Thymus (tissue), 14 donors: Measurements from ENCODE around the gene SLC25A43. TPM values are rescaled to one million over a fixed set of nuclear protein-coding genes. Genes with fewer than 3 reads are reported as not detected.
"Not testable (repeated sequence)": the region's sequence is repeated elsewhere in the genome, so short reads cannot be mapped to it uniquely, and the experiment has no call there.

Experiments used
- DNase-seq, 9 donors: peaks; one replicate each; pipeline ENCODE4 v3.0.0-alpha.2; 2013; ENCODE audit warnings: low spot score in 9 of 9, low read depth in 6 of 9, missing footprints in 1 of 9
- H3K27ac ChIP-seq, 2 donors: one replicate each; pipeline ENCODE4 v1.5.1; 2013; ENCODE audit warnings: control low read depth in 1 of 2, low read depth in 1 of 2, low read length in 1 of 2, mild to moderate bottlenecking in 1 of 2, moderate library complexity in 1 of 2
- H3K27me3 ChIP-seq, 2 donors: one replicate each; pipeline ENCODE4 v1.5.1; 2013; ENCODE audit warnings: low read length in 1 of 2; ENCODE audit not compliant: control insufficient read depth in 2 of 2, insufficient read depth in 1 of 2
- H3K36me3 ChIP-seq, 2 donors: one replicate each; pipeline ENCODE4 v1.5.1; 2013; ENCODE audit warnings: low read length in 1 of 2, mild to moderate bottlenecking in 1 of 2, moderate library complexity in 1 of 2; ENCODE audit not compliant: control insufficient read depth in 2 of 2, insufficient read depth in 2 of 2
- H3K4me1 ChIP-seq, 2 donors: one replicate each; pipeline ENCODE4 v1.5.1; 2013; ENCODE audit warnings: low read length in 2 of 2; ENCODE audit not compliant: control insufficient read depth in 2 of 2, insufficient read depth in 2 of 2
- H3K4me3 ChIP-seq, 2 donors: one replicate each; pipeline ENCODE4 v1.5.1; 2013; ENCODE audit warnings: low read length in 2 of 2, control low read depth in 1 of 2, mild to moderate bottlenecking in 1 of 2
- H3K9me3 ChIP-seq, 2 donors: one replicate each; pipeline ENCODE4 v1.5.1; 2013; ENCODE audit warnings: low read length in 1 of 2, mild to moderate bottlenecking in 1 of 2; ENCODE audit not compliant: control insufficient read depth in 2 of 2, insufficient read depth in 1 of 2
- WGBS: extraction: QIAGEN DNeasy Blood & Tissue Kit; methylation state at CpG from one replicate; pipeline ENCODE4 v1.1.7; 2013; 5-methylcytosine and 5-hydroxymethylcytosine counted together
- long read RNA-seq, 10 donors: transcript quantifications; one replicate each; lab custom pipeline, GENCODE V29; 2026
- polyA plus RNA-seq: library from polyadenylated mRNA; stranded (reverse); fragments of 200-250 nt; gene quantifications from one replicate; pipeline ENCODE4 v1.2.3, GENCODE V29; 2013
- total RNA-seq: library from RNA; stranded (reverse); fragments of 120-200 nt; gene quantifications from one replicate; pipeline ENCODE4 v1.2.4, GENCODE V29; 2013
- donor health status: healthy.

Gene SLC25A43
- total RNA-seq (3.3 TPM), polyA plus RNA-seq (8.3 TPM)
- long read RNA-seq, donor 1, result 0 reads
- long read RNA-seq, donor 2, partial matches to known transcripts, result 0 of 4 reads
- long read RNA-seq, donor 2, other reads (novel, unspliced or antisense), result 0 of 4 reads
- long read RNA-seq, donor 3, partial matches to known transcripts, result 0 of 1 reads
- long read RNA-seq, donor 3, other reads (novel, unspliced or antisense), result 0 of 1 reads
- long read RNA-seq, donor 4, partial matches to known transcripts, result 188 of 228 reads
- long read RNA-seq, donor 4, other reads (novel, unspliced or antisense), result 40 of 228 reads
- long read RNA-seq, donor 5, partial matches to known transcripts, result 0 of 4 reads
- long read RNA-seq, donor 5, other reads (novel, unspliced or antisense), result 0 of 4 reads
- long read RNA-seq, donor 6, partial matches to known transcripts, result 0 of 2 reads
- long read RNA-seq, donor 6, other reads (novel, unspliced or antisense), result 0 of 2 reads
- long read RNA-seq, donor 7, partial matches to known transcripts, result 0 of 1 reads
- long read RNA-seq, donor 7, other reads (novel, unspliced or antisense), result 0 of 1 reads
- long read RNA-seq, donor 8, partial matches to known transcripts, result 0 of 3 reads
- long read RNA-seq, donor 8, other reads (novel, unspliced or antisense), result 0 of 3 reads
- long read RNA-seq, donor 9, partial matches to known transcripts, result 0 of 2 reads
- long read RNA-seq, donor 9, other reads (novel, unspliced or antisense), result 0 of 2 reads
- long read RNA-seq, donor 10, partial matches to known transcripts, result 0 of 1 reads
- long read RNA-seq, donor 10, other reads (novel, unspliced or antisense), result 0 of 1 reads

DNA sequence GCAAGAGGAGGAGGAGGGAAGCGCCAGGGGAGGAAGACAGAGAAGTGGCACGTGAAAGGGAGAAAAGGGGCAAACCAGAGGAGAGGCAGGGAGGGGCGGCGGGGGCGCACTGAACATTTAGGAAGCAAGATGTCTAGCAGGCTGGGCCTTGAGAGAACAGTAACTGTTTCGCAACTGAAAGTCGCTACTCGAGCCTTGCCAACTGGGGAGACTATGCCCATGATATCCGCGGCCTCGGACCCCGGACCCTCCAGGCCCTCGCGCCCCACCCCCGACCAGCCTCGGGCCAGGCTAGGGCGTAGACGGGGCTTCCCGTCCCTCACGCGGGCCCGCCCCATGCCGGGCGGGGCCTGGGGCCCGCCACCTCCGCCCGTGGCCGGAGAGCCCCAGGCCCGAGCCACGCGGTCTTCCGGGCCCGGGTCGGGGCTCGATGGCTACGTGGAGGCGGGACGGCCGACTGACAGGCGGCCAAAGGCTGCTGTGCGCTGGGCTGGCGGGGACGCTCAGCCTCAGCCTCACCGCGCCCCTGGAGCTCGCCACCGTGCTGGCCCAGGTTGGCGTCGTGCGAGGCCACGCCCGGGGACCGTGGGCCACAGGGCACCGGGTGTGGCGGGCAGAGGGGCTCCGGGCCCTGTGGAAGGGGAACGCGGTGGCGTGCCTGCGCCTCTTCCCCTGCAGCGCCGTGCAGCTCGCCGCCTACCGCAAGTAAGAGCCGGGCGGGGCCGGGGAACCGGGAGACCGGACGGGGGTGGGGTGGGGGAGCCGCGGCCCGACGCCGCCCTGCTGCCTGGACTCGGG is at the start of gene SLC25A43:
TSS of gene SLC25A43 (plus strand) at position 363 of the 798 bp plus-strand sequence. CDS start at position 431, 68 bp downstream.
- no peaks in the 10 kb centered on the region for H3K4me1 ChIP-seq
- H3K27ac ChIP-seq, result peak within 1 kb of the TSS in 1 of 2 donors; percentile 31
- peaks cover 0 to 23% of the 10 kb centered on the region in 2 donors for H3K27me3 ChIP-seq
- H3K9me3 ChIP-seq, result no peaks in the 10 kb centered on the region
- DNase-seq, result peak in 2 of 9 donors; percentile 6 to 32
- WGBS, result under 1% methylated on average over 73 of the region's 77 CpGs
- no peaks in the 10 kb centered on the region for H3K36me3 ChIP-seq
- peak within 1 kb of the TSS; percentile 22 to 56 for H3K4me3 ChIP-seq

DNA sequence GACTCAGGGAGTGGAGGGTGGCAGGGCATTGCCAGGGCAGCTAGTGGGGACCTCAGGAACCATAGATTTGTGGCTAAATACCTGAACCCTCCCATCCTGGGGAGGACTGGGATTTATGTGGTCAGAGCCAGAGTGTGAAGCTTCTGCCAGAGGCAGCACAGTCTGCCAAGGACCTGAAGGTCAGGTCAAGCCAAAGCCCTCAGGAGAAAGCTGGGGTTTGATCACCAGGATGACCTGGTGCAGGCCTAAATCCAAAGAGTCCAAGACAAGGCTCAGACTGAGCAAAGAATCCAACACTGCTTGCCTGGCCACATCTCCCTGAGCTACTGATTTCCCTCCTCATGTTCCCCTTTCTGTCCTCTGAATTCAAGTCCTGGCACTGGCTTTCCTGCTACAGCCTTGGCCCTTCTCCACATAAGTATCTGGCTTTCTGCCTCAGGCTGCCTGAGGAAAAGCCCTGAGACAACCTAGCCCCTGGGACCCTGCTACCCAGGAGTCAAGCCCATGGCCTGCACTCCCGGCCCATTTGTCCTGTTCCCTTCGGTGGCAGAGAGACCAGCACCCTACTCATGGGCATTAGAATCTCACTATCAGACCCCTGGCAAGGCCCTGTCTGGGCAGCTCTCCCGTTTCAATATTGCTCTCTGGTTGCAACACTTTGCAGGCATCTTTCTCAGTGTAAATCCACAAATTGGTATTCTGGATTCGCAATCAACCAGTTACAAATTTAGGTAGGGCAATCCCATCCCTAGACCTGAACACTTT is 39.3 kb upstream of the SLC25A43 start:
- Histone ChIP-seq H3K9me3 (no peaks in the 10 kb centered on the region), H3K36me3 (no peaks in the 10 kb centered on the region), H3K4me1 (no peaks in the 10 kb centered on the region), H3K27ac (no peak overlapping the region), H3K27me3 (no peaks in the 10 kb centered on the region), H3K4me3 (no peak overlapping the region)
- no peak for DNase-seq
- WGBS, result 93% methylated on average over 4 of the region's 4 CpGs

DNA sequence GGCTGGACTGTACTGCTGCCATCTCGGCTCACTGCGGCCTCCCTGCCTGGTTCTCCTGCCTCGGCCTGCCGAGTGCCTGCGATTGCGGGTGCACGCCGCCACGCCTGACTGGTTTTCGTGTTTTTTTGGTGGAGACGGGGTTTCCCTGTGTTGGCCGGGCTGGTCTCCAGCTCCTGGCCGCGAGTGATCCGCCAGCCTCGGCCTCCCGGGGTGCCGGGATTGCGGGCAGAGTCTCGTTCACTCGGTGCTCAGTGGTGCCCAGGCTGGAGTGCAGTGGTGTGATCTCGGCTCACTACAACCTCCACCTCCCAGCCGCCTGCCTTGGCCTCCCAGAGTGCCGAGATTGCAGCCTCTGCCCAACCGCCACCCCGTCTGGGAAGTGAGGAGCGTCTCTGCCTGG is 37.7 kb upstream of the SLC25A43 start:
- H3K36me3 ChIP-seq, H3K9me3 ChIP-seq, DNase-seq, H3K27ac ChIP-seq, H3K4me1 ChIP-seq, H3K27me3 ChIP-seq, H3K4me3 ChIP-seq: not testable (repeated sequence)
- WGBS, result 97% methylated on average over 21 of the region's 27 CpGs

DNA sequence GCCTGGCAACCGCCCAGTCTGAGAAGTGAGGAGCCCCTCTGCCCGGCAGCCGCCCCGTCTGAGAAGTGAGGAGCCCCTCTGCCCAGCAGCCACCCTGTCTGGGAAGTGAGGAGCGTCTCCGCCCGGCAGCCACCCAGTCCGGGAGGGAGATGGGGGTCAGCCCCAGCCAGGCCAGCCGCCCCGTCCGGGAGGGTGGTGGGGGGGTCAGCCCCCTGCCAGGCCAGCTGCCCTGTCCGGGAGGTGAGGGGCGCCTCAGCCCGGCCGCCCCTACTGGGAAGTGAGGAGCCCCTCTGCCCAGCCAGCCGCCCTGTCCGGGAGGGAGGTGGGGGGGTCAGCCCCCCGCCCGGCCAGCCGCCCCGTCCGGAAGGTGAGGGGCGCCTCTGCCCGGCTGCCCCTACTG is 37.1 kb upstream of the SLC25A43 start:
- not testable (repeated sequence) for H3K27ac ChIP-seq, DNase-seq, H3K27me3 ChIP-seq, H3K36me3 ChIP-seq, H3K9me3 ChIP-seq, H3K4me3 ChIP-seq, H3K4me1 ChIP-seq
- 97% methylated on average over 18 of the region's 24 CpGs for WGBS

DNA sequence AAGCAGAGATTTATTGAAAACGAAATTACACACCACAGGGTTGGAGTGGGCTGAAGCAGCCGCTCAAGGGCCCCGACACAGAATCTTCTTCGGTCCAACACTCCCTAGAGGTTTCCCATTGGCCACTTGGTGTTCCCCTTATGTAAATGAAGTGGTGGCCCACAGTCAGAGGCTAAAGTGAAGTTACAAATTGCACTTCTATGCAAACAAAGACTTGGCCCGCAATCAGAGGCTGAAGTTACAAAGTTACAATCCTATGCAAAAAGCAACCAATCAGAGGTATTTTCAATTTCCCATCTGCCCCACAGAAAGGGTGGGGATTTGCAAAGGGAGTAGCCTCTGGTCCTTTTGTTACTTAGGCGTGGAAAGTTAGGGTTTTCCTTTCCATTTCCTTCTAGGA is 35.7 kb upstream of the SLC25A43 start:
- DNase-seq, result no peak
- no peak overlapping the region for H3K4me3 ChIP-seq
- no peaks in the 10 kb centered on the region for H3K4me1 ChIP-seq
- no peak overlapping the region for H3K27ac ChIP-seq
- no peaks in the 10 kb centered on the region for H3K27me3 ChIP-seq
- no peaks in the 10 kb centered on the region for H3K36me3 ChIP-seq
- WGBS, result 80% methylated on average over 6 of the region's 6 CpGs
- no peaks in the 10 kb centered on the region for H3K9me3 ChIP-seq

DNA sequence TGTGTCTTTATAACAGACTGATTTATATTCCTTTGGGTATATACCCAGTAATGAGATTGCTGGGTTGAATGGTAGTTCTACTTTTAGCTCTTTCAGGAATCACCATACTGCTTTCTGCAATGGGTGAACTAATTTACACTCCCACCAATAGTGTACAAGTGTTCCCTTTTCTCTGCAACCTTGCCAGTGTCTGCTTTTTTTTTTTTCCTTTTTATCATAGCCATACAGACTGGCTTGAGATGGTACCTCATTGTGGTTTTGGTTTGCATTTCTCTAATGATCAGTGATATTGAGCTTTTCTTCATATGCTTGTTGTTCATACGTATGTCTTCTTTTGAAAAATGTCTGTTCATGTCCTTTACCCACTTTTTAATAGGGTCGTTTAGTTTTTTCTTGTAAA is 27.3 kb upstream of the SLC25A43 start:
- not testable (repeated sequence) for H3K27ac ChIP-seq, H3K9me3 ChIP-seq, DNase-seq, H3K4me3 ChIP-seq, H3K4me1 ChIP-seq, H3K27me3 ChIP-seq, H3K36me3 ChIP-seq
- 87% methylated on average over 2 of the region's 2 CpGs for WGBS

DNA sequence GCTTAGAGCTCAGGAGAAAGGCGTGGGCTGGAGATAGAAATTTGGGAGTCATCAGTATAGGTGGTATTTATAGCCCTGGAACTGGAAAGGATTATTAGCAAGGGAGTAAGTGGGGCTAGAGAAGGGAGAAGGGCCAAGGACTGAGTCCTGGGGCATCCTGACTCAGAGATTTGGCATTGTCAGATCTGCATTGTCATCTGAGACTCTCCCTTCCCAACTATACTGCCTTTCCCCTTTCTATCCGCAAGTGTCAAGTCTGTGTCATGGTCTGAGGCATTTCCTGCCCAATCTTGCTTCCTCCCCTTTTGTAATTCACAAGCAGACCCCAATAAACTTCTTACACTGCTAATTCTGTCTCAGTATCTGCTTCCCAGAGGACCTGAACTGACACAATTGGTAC is 24.4 kb upstream of the SLC25A43 start:
- Histone ChIP-seq H3K4me3 (no peak overlapping the region), H3K27ac (no peak overlapping the region), H3K9me3 (no peaks in the 10 kb centered on the region), H3K27me3 (no peaks in the 10 kb centered on the region), H3K36me3 (no peaks in the 10 kb centered on the region), H3K4me1 (no peaks in the 10 kb centered on the region)
- DNase-seq, result no peak
- WGBS, result 91% methylated on average over 2 of the region's 2 CpGs

DNA sequence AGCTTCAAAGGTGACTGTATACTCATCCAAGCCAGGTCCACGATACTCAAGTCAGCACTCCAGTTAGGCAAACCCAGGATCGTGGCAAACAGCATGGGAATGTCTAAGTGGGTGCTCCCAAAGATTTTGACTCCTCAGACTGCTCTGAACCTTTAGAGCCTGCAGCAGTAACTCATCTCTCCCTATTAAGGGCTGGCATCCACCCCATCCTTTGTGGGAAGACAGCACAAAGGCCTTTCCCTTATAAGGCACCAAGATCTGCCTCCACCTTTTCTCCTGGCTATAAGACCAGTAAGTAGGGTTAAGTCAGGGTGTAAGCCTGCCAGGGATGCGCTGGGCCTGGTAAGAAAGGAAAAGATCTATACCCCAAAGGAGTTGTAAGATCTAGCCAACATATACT is 23.6 kb upstream of the SLC25A43 start:
- H3K27ac ChIP-seq, result no peak overlapping the region
- no peak overlapping the region for H3K4me3 ChIP-seq
- 96% methylated on average over 3 of the region's 3 CpGs for WGBS
- DNase-seq, result no peak
- H3K27me3 ChIP-seq, result no peaks in the 10 kb centered on the region
- no peaks in the 10 kb centered on the region for H3K4me1 ChIP-seq
- no peaks in the 10 kb centered on the region for H3K36me3 ChIP-seq
- no peaks in the 10 kb centered on the region for H3K9me3 ChIP-seq
